Left lung (tissue), 10 donors: ENCODE data around the gene MRGPRD. TPM values are rescaled to one million over a fixed set of nuclear protein-coding genes. Genes with fewer than 3 reads are reported as not detected.

ENCODE experiments used
- ATAC-seq: fragments of 200-7000 bp; cut with Tn5 transposase; one replicate; pipeline ENCODE4 v1.9.1; 2020; ENCODE audit warnings: moderate library complexity
- DNase-seq, 4 donors: peaks; one replicate each; pipeline ENCODE4 v3.0.0-alpha.2; 2013 to 2020
- H3K27ac ChIP-seq, 2 donors: fragments of 200-600 bp; sonication (generic) in 1 of 2; one replicate each; pipeline versions ENCODE4 v1.5.0 to v1.8.0; 2020 to 2021
- H3K27me3 ChIP-seq, 2 donors: fragments of 200-600 bp; sonication (generic) in 1 of 2; one replicate each; pipeline versions ENCODE4 v1.5.0 to v1.8.0; 2020 to 2021
- H3K36me3 ChIP-seq, 2 donors: fragments of 200-600 bp; sonication (generic) in 1 of 2; one replicate each; pipeline versions ENCODE4 v1.5.0 to v1.8.0; 2020 to 2021
- H3K4me1 ChIP-seq, 2 donors: fragments of 200-600 bp; one replicate each; pipeline ENCODE4 v1.8.0; 2021
- H3K4me3 ChIP-seq, 2 donors: fragments of 200-600 bp; sonication (generic) in 1 of 2; one replicate each; pipeline versions ENCODE4 v1.5.0 to v1.8.0; 2020 to 2021; ENCODE audit warnings: mild to moderate bottlenecking in 1 of 2
- H3K9me3 ChIP-seq, 2 donors: fragments of 200-600 bp; sonication (generic) in 1 of 2; one replicate each; pipeline versions ENCODE4 v1.5.0 to v1.8.0; 2020 to 2021
- CTCF ChIP-seq, 2 donors: fragments of 200-600 bp; sonication (generic) in 1 of 2; IDR thresholded peaks; one replicate each; pipeline versions ENCODE4 v1.5.0 to v1.8.0; 2021; ENCODE audit warnings: antibody characterized with exemption in 2 of 2
- intact Hi-C, 2 donors: fragments of 100-400 bp; cut with DNase I; formaldehyde crosslinking; loops; one replicate each; pipeline versions ENCODE4 v1.11.2 to v1.14.2; 2022
- polyA plus RNA-seq, 6 donors: library from polyadenylated mRNA; unstranded; fragments of 120-200 nt; gene quantifications; one replicate each; pipeline ENCODE4 v1.2.1, GENCODE V29; 2013; ENCODE audit not compliant: insufficient read length in 6 of 6
- total RNA-seq, 2 donors: library from RNA; stranded (reverse); fragmentation: NEBNext Ultra II Directional; extraction: Animal tissue kit (Norgen Biotek cat#: 25700); gene quantifications; one replicate each; pipeline ENCODE4 v1.2.1, GENCODE V29; 2021
- donor health status: DM: no; HTN: yes; CAD: no.
- donor health status: DM: no; HTN: no; CAD: no.

MRGPRD gene
- total and polyA plus RNA-seq, 8 donors, result not detected

DNA sequence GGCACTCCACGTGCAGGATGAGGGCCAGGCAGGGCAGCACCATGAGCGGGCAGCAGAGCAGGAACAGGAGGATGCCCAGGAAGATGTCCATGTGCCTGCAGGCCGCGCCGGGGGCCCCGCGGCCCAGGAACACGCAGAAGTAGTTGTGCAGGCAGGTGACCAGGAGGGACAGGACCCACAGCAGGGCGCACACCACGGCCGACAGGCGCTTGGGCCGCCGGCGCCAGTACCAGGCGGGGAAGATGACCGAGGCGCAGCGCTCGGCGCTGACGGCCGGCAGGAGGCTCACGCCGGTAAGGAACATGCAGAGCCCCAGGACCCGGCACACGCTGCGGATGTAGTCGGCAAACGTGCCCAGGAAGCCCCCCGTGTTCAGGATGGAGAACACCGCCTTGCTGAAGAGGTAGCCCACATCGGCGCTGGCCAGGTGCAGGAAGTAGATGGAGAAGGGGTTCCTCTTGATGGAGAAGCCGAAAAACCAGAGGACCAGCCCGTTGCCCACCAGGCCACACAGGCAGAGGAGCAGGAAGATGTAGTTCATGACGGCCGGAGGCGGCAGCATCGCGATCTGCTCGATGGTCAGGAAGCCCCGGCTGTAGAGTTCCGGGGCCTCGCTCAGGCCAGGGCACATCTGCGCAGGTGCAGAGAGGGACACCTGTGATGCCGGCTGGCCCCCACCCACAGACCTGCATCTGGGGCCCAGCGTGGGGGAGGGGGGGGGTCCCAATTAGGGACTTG is 25.0 kb upstream of the MRGPRD start:
- no peak for TF ChIP-seq CTCF (IDR thresholded peaks at IDR 0.05)
- Histone ChIP-seq H3K9me3 (no peaks in the 10 kb centered on the region), H3K27me3 (peaks cover 5 to 81% of the 10 kb centered on the region in 2 donors), H3K4me3 (no peak overlapping the region), H3K27ac (no peak overlapping the region), H3K36me3 (no peaks in the 10 kb centered on the region), H3K4me1 (peaks cover 3 to 22% of the 10 kb centered on the region in 2 donors)
- intact Hi-C loops, result no loop called here
- ATAC-seq (no peak), DNase-seq (peak in 1 of 4 donors; percentile 33)

DNA sequence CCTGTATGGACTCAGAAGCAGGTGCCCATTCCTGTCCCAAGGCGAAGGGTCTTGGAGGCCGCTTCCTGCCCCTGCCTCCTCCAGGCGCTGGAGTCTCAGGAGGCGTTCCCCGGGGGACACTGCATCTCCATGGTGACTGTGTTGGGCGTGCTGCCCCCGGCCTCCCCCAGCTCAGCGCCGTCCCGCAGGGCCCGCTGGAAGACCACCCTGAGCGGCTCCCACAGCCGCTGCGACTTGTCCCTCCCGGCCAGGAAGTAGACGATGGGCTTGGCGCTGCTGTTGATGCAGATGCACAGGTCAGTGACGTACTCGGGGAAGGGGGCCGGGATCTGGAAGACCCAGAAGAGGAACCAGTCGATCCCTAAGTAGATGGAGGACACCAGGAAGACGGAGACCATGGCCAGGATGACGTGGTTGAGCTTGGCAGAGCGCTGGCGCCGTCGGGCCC is 24.4 kb upstream of the MRGPRD start:
- TF ChIP-seq CTCF (IDR thresholded peaks at IDR 0.05), result no peak
- intact Hi-C loops, result no loop called here
- Histone ChIP-seq H3K4me3 (no peak overlapping the region), H3K27ac (no peak overlapping the region), H3K9me3 (no peaks in the 10 kb centered on the region), H3K27me3 (peaks cover under 1 to 75% of the 10 kb centered on the region in 2 donors), H3K36me3 (no peaks in the 10 kb centered on the region), H3K4me1 (peaks cover 3 to 16% of the 10 kb centered on the region in 2 donors)
- ATAC-seq (no peak), DNase-seq (peak in 1 of 4 donors; percentile 24)

- intact Hi-C loops, result no loop called here
- H3K9me3 ChIP-seq, result no peaks in the 10 kb centered on the region
- peaks cover 3 to 10% of the 10 kb centered on the region in 2 donors for H3K4me1 ChIP-seq
- H3K36me3 ChIP-seq, result no peaks in the 10 kb centered on the region
- peak in 1 of 4 donors; percentile 27 for DNase-seq
- H3K27me3 ChIP-seq, result peaks cover 0 to 72% of the 10 kb centered on the region in 2 donors
- no peak overlapping the region for H3K4me3 ChIP-seq
- no peak for TF ChIP-seq CTCF (IDR thresholded peaks at IDR 0.05)
- no peak for ATAC-seq
- H3K27ac ChIP-seq, result no peak overlapping the region
These were observed 23.8 kb upstream of the MRGPRD start for GRCh38 chr11:69004411-69005182.

GRCh38 chr11:69003866-69004367 is 23.1 kb upstream of the MRGPRD start:
- intact Hi-C loops, result no loop called here
- no peak for ATAC-seq
- Histone ChIP-seq H3K27me3 (peaks cover 0 to 71% of the 10 kb centered on the region in 2 donors), H3K4me3 (no peak overlapping the region), H3K27ac (no peak overlapping the region), H3K9me3 (no peaks in the 10 kb centered on the region), H3K36me3 (no peaks in the 10 kb centered on the region), H3K4me1 (peaks cover 1 to 8% of the 10 kb centered on the region in 2 donors)
- peak in 1 of 4 donors; percentile 28 for DNase-seq
- no peak for TF ChIP-seq CTCF (IDR thresholded peaks at IDR 0.05)
